Measurements from ENCODE around the gene TRIM41.
"Not testable (repeated sequence)": the region's sequence is repeated elsewhere in the genome, so short reads cannot be mapped to it uniquely, and the experiment has no call there.

The TRIM41 gene

GRCh38 chr5:181205761-181206649 is 17.1 kb upstream of the TRIM41 start:
- no peak for TF ChIP-seq CTCF (IDR thresholded peaks at IDR 0.05; ENCODE audit: borderline replicate concordance, control extremely low read depth, extremely low read depth, insufficient read depth, missing control alignments)
- in situ Hi-C loops (cut with MboI; ENCODE audit: low sequenced_read_pairs, unreplicated experiment), result no loop called here
- no peak for DNase-seq (ENCODE audit: low spot score)

- DNase-seq (ENCODE audit: low spot score), result peak; percentile 61
- no peak for TF ChIP-seq CTCF (IDR thresholded peaks at IDR 0.05; ENCODE audit: borderline replicate concordance, control extremely low read depth, extremely low read depth, insufficient read depth, missing control alignments)
- in situ Hi-C loops (cut with MboI; ENCODE audit: low sequenced_read_pairs, unreplicated experiment), result no loop called here
These were observed 15.7 kb upstream of the TRIM41 start for GRCh38 chr5:181207214-181207959.

- no peak for TF ChIP-seq CTCF (IDR thresholded peaks at IDR 0.05; ENCODE audit: borderline replicate concordance, control extremely low read depth, extremely low read depth, insufficient read depth, missing control alignments)
- DNase-seq (ENCODE audit: low spot score), result no peak
- in situ Hi-C loops (cut with MboI; ENCODE audit: low sequenced_read_pairs, unreplicated experiment), result no loop called here
These were observed 15.2 kb upstream of the TRIM41 start for GRCh38 chr5:181207960-181208253.

- DNase-seq (ENCODE audit: low spot score), result not testable (repeated sequence)
These were observed 14.1 kb upstream of the TRIM41 start for GRCh38 chr5:181209006-181209405.

GRCh38 chr5:181210148-181210547 is 12.9 kb upstream of the TRIM41 start:
- DNase-seq (ENCODE audit: low spot score); in situ Hi-C loops (cut with MboI; ENCODE audit: low sequenced_read_pairs, unreplicated experiment): not testable (repeated sequence)

More at GRCh38 chr5:181209006-181209405, 14.1 kb upstream of the TRIM41 start:
- in situ Hi-C loops (cut with MboI; ENCODE audit: low sequenced_read_pairs, unreplicated experiment), result not testable (repeated sequence)

- in situ Hi-C loops (cut with MboI; ENCODE audit: low sequenced_read_pairs, unreplicated experiment); DNase-seq (ENCODE audit: low spot score): not testable (repeated sequence)
These were observed 12.4 kb upstream of the TRIM41 start for GRCh38 chr5:181210698-181211097.

- in situ Hi-C loops (cut with MboI; ENCODE audit: low sequenced_read_pairs, unreplicated experiment), result no loop called here
- no peak for TF ChIP-seq CTCF (IDR thresholded peaks at IDR 0.05; ENCODE audit: borderline replicate concordance, control extremely low read depth, extremely low read depth, insufficient read depth, missing control alignments)
- no peak for DNase-seq (ENCODE audit: low spot score)
These were observed 11.9 kb upstream of the TRIM41 start for GRCh38 chr5:181211208-181211607.

GRCh38 chr5:181212080-181212479 is 11.0 kb upstream of the TRIM41 start:
- no peak for TF ChIP-seq CTCF (IDR thresholded peaks at IDR 0.05; ENCODE audit: borderline replicate concordance, control extremely low read depth, extremely low read depth, insufficient read depth, missing control alignments)
- in situ Hi-C loops (cut with MboI; ENCODE audit: low sequenced_read_pairs, unreplicated experiment), result no loop called here
- no peak for DNase-seq (ENCODE audit: low spot score)
